Kasumi-1 (cell line): ENCODE data around the gene RGS6.
"Not testable (repeated sequence)": the region's sequence is repeated elsewhere in the genome, so short reads cannot be mapped to it uniquely, and the experiment has no call there.

Source experiments
- DNase-seq, 2 experiments: peaks; one replicate each; lab custom pipeline; 2025; lab: John Stamatoyannopoulos, UW

RGS6 gene

GRCh38 chr14:72451054-72451972 lies 519.1 kb downstream of the RGS6 start:
- DNase-seq = no peak

GRCh38 chr14:72452774-72453173 lies 520.5 kb downstream of the RGS6 start:
- DNase-seq = no peak

- no peak for DNase-seq
Measured at GRCh38 chr14:72454388-72455160, 522.3 kb downstream of the RGS6 start.

DNA sequence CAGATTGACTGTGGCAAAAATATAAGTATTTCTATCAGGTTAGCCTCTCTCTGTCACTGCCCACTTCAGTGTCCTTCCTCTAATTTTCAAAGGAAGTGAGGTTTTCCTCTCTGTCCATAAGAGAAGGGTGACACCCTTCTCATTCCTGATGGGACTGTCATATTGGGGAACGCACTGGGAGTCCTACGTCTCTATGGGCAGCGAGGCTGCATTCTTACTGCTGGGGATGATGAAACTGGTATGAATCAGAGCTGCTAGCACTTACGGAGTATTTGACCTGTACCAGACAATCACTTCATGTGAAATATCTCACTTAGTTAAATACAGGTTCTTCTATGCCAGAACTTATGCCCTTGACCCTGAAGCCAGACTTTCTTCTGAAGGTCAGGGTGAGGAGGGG lies 525.4 kb downstream of the RGS6 start:
- DNase-seq = no peak

GRCh38 chr14:72462056-72462455 lies 529.8 kb downstream of the RGS6 start:
- no peak for DNase-seq

DNA sequence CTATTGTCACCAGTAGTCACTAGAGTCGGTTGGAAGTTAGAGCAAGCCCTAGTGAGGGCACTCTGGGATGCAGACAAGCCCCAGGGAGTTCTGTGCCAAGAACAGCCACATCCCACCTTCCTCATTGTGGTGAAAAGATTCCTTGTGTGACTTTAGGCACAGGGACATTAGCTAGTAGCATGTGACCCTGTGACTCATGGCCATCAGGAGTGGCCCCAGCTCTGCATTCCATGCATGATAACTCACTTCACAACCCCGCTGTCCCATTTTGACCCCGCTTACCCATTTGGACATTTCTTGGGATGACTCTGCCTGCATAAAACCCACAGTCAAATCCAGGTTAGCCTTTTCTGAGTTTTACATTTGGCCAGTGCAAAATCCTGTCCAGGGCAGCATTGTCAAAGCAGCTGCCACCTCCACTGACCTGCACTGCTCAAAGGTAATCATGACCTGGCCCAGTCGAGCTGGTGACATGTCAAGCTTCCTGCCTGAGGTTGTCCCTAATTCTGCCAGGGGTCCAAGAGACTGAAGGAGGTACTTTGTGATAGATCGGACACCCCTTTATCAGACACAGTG lies 531.1 kb downstream of the RGS6 start:
- no peak for DNase-seq

- DNase-seq = no peak
Measured at GRCh38 chr14:72464226-72464625, 532.0 kb downstream of the RGS6 start.

DNA sequence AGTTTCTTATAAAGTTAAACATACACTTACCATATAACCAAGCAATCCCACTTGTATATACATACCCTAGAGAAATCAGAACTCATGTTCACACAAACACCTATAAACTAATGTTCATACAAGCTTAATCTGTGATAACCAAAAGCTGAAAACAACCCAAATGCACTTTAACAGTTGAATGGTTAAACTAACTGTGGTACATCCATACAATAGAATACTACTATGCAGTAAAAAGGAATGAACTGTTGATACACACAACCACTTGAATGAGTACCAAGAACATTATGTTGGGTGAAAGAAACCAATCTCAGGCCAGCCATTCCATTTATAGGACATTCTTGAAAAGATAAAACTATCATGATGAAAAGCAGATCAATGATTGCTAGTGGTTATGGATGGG lies 534.1 kb downstream of the RGS6 start:
- no peak for DNase-seq

DNA sequence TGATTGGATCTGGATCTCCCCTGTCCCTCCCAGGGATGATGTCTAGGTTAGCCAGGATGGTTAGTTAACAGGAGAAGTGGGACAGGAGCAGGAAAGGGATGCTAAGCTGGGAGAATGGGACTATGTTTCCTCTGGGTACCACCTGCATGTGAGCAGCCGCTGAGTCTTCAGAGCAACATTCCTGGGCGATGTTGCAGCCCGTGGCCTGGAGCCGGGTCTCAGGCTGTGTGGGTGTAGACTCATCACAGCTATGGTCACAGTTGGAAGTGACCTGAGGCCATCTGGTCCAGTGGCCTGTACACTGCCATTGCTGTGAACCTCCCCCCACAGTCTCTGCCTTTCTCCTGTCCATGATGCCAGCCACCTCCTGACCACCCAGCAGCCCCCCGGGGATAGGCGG lies 539.1 kb downstream of the RGS6 start:
- DNase-seq = no peak

GRCh38 chr14:72472845-72473244 lies 540.6 kb downstream of the RGS6 start:
- DNase-seq = peak; percentile 20 to 62

- peak; percentile 72 to 85 for DNase-seq
Measured at GRCh38 chr14:72476657-72477499, 544.6 kb downstream of the RGS6 start.

GRCh38 chr14:72477578-72477977 lies 545.3 kb downstream of the RGS6 start:
- not testable (repeated sequence) for DNase-seq

DNA sequence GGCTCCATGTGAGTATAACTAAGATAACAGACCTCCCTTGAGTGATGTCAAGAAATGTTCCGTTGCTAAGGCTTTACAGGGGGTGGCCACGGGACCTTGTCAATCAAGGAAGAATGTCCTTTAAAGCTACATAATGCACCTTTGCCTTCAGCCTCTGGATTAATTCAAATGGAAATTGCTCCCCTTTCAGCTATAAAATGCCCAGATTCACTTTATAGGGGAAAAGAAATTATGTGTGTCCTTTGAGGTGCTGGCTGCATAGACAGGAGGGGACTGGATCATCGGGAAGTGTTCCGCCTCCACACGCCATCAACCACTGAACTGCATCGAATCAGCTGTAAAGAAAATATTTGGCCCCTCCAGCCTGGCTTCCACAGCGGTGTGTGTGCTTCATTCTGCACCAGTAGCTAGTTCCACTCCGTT lies 546.3 kb downstream of the RGS6 start:
- DNase-seq = no peak

DNA sequence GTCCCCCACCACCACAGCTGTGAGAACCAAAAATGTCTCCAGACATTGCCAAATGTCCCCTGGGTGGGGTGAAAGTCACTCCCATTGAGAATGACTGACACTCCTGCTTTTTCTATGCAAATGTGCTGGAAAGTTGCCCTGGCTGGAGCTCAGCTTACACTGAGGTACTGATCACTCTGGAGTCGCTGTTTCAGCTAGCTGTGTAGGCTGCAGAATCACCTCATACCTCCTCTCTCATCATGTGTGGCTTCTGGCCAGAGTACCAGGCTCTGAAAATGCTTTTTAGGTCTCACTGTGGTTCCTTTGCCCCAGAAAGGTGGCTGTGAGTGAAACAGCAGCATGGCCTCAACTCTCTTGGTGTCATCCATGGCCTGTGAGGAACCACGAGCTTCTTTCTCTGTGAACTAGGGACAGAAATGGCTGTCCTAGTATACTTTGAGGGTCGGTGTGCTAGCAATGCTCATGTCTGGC lies 547.3 kb downstream of the RGS6 start:
- no peak for DNase-seq

DNA sequence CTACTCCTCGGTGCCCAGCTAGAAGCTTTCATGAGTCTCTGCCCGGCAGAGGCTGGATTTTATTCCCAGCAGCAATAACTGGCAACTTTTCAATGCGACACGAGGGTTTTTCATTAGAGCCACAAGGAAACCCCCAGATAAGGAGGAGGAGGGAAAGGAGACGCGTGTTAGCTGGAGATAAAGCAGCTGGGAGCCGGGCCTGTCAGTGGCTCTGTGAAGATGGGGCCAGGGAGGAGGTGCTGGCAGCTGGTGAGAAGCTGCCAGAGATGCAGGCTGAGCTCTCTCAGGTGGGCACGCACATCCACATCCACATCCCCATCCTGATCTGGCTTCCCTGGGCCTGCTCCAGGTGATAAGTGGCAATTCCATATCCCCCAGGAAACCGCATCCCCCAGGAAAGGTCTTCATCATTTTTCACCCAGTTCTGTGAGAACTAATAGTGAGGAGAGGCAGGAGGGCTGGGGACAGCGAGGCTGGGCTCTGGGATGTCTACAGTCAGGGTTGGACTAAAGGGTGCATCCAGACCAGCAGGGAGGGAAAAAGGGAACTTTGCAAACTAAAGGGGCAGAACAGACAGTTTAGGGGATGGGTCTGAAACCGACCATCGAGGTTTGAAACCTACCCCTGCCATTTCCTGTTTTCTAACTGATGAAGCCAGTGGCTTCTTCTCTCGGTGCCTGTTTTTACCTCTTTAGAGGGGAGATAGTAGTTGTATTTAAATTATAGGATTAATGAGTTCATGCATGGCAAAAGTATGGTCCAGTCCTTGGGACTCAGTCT lies 548.4 kb downstream of the RGS6 start:
- DNase-seq = peak; percentile 39 to 41

DNA sequence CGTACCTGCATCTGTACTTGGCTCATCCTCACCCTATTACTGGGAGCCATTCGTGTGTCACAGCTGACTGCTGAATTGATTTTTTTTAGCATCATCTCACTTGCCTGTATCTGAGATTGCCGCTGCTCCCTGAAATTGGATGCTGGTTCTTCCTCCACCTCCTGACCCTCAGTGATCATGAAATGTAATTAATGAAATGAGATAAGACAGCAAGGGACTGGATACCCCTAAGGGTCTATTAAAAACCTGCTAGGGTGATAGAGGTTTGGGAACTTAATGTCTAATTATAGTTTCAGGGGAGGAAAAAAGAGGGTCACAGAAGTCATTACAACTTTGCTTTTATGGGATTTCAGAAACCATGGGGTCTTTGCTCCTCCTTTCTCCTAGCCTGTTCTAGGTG lies 551.1 kb downstream of the RGS6 start:
- no peak for DNase-seq

GRCh38 chr14:72485695-72486094 lies 553.5 kb downstream of the RGS6 start:
- no peak for DNase-seq

GRCh38 chr14:72488514-72488913 lies 556.3 kb downstream of the RGS6 start:
- DNase-seq = no peak

- no peak for DNase-seq
Measured at GRCh38 chr14:72492196-72492595, 560.0 kb downstream of the RGS6 start.

DNA sequence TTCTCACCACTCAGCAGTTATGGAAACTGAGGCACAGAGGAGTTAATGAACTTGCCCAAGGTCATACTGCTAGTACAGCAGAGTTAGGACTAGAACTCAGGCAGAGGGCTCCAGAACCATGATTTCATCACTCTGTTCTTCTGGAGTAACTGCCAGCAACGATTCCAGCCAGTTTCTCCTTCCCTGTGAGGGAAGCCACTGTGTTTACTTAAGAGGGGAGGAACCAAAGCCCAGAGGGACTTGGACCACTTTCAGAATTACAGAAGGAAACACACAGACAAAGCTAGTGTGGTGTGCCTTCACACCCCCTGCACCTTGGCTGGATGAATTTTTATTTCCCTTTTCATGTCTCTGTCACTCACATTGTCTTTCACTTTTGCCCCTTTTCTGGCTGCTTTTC lies 563.4 kb downstream of the RGS6 start:
- no peak for DNase-seq

DNA sequence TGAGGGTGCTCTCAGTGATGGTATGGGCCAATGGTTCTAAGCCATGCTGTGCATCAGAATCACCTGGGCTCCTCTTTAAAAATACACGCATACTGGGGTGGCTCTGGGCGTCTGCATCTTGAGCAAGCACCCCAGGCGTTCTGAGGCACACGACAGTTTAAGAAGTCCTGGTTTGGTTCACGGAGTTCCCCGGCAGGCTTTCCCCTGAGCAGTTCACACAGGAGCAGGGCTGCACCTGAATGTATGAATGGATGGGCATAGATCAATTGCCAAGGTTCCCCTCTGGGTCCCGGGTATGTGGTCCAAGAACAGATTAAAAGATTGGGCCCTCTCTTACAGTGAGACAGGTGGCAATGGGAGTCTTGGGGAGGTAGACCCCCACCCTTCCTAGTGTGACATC lies 566.4 kb downstream of the RGS6 start:
- no peak for DNase-seq
